Activated T-helper 1 cell treated with Interleukin-2 at 50 U/mL for 16 hours (primary cell): ENCODE data around the gene CMTM8.
"Not testable (repeated sequence)": the region's sequence is repeated elsewhere in the genome, so short reads cannot be mapped to it uniquely, and the experiment has no call there.

ENCODE experiments used
- DNase-seq: peaks from one replicate; pipeline ENCODE4 v3.0.0-alpha.2; 2020; ENCODE audit warnings: low read depth

Gene CMTM8

GRCh38 chr3:32381922-32382321 is 143.4 kb downstream of the CMTM8 start:
- DNase-seq, result no peak

GRCh38 chr3:32383136-32383711 is 144.7 kb downstream of the CMTM8 start:
- no peak for DNase-seq

DNA sequence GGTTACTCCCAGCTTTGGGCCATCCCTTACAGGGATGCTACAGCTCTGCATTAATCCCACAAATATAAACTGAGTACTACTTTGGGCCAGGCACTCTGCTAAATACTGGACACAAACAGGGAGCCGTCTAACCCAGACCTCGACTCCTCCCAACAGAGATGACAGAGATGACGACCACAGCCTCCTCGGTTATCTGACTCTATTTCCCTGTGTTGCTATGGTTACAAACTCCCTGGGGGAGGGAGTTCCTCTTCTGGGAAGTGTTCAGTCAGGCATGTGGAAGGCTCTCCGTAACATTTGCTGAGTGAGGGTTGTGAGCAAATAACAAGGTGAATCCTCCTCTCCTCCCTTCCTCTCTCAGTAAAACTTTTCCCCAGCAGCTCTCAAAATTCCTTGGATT is 146.5 kb downstream of the CMTM8 start:
- no peak for DNase-seq

DNA sequence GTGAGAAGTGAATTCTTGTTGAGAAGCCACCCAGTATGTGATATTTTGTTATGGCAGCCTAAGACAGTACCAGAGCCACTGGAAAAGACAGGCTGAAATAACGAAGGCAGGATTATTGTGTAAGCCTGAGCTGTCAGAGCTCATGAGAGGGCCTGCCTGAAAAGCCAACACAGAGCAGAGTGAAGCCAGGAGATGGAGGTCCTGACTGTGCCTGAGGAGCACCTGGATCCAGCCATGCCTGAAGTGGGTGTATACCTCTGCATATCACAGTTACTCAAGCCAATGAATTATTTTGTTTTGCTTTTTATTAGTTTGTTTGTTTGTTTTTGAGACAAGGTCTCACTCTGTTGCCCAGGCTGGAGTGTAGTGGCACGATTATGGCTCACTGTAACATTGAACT is 149.0 kb downstream of the CMTM8 start:
- no peak for DNase-seq

DNA sequence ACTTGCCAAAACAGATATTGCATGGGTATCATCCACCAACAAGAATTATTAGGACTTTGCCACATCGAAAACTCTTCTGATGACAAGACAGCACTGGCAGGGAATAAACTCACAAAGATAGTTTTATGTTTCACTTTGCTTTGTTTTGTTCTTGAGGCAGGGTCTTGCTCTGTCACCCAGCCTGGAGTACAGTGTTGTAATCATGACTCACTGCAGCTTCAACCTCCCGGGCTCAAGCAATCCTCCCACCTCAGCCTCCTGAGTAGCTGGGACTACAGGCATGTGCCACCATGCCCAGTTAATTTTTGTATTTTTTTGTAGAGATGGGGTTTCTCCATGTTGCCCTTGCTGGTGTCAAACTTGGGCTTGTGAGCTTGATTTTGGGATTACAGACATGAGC is 151.1 kb downstream of the CMTM8 start:
- DNase-seq, result not testable (repeated sequence)

GRCh38 chr3:32391643-32392535 is 153.4 kb downstream of the CMTM8 start, which contains the start of gene CMTM7:
CMTM7 (plus strand) TSS chr3:32391853; CDS start chr3:32391907, 54 bp downstream.
- peak; percentile 50 for DNase-seq

DNA sequence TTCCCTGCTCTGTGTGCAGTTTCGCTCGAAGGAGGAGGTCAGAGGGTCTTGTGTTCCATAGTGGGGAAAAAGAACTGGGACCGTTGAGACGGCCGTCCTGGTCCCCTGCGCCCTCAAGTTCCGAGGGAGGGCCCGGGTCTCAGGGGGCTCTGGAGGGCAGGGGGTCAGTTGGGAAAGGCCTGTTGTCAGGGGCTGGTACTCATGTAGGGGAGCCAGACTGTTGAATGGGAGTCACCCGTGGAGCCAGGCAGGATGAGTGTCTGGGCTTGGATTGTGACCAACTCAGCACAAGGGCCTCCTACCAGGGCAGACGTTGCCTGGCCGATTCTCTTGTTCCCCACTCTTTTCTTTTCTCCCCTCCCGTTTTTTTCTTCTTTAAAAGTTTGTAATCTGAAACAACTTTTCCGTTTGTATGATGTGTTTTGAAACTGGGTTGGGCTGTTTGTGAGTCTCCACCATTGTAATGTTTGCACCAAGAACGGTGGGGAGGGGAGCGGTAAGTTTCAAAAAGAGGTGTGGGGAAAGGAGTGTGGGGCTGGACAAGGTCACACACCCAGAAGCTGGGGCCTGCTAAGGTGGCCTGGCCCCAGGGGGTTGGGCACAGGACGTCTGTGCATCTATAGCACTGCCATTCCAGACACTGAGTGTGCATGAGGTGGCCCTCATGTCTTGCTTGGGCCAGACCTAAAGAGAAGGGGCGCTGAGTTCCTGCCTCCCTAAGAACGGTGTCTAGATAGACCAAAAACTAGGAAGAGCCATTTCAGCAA is 154.2 kb downstream of the CMTM8 start:
- peak; percentile 13 for DNase-seq

GRCh38 chr3:32395496-32395895 is 157.0 kb downstream of the CMTM8 start:
- no peak for DNase-seq

DNA sequence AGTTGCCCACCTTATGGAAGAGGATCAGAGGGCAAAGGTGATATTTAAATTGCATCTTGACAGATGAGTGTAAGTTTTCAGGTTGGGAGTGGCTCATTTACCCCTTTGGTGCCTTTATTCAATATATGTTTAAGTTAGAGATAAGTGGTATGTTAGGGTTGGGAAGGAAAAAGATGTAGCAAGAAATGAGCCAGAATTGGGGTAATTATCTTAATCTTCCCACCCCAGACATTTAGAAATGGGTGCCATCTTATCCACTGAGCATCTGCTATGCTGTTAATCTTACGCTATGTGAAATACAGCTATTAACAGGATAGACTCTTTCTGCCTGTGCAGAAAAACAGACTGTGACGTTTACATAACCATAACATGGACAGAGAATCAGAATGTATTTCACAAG is 159.5 kb downstream of the CMTM8 start:
- no peak for DNase-seq

DNA sequence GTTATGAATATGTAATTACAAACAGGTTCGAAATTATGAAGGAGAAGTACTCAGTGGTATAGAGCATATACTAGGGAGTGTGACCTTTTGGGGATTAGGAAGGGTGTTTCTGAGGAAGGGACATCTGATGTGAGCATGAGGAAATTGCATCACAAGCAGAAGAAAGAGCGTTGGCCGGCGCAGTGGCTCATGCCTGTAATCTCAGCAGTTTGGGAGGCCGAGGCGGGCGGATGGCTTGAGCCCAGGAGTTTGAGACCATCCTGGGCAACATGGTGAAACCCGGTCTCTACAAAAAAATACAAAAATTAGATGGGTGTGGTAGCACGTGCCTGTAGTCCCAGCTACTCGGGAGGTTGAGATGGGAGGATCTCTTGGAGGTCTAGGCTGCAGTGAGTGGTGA is 160.1 kb downstream of the CMTM8 start:
- no peak for DNase-seq

DNA sequence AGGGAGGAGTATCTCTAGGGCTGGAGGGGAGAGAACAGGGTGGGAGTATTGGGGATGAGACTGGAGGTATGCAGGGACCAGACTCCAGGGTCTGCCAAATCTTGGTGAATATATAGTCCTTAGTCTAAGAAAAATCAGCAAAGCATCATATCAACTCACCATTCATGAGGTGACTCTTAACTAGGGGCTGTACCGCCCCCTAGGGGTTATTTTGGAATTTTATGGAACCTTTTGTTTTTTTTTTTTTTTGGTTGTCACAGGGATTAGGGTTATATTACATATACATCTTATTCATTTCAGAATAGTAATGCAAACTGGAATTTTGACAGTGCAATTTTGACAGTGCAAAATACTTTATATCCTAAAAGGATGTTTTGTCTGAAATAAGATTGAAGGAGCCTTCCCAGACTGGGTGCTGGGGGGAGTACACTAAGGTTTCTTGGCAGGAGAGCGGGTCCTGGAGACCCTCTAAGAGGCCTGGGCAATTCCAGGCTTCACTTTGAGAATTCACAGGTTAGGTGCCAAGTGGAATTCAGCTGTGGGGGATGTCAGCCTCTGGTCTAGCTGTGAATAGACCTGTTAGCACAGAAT is 160.6 kb downstream of the CMTM8 start:
- DNase-seq, result no peak

- no peak for DNase-seq
Measured at GRCh38 chr3:32401126-32401525, 162.6 kb downstream of the CMTM8 start.

- peak; percentile 47 for DNase-seq
Measured at GRCh38 chr3:32401556-32402081, 163.1 kb downstream of the CMTM8 start.

DNA sequence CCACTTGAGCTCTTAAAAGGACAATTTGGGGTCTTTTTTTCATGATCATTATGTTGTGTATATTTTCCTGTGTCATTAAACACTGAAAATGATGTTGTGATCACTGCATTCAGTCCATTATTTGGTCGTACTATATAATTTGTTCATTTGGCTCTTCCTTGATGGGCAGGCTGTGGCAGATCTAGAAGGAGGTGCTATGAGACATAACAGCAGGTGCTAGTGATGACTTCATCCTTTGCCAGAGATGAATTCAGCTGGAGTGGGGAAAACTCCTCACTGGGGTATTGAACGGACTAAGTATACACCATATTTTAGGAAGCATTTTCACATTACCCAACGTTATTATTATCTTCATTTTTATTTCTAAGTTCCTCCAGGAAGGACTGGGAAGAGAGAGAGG is 165.2 kb downstream of the CMTM8 start:
- DNase-seq, result no peak

GRCh38 chr3:32404714-32405113 is 166.2 kb downstream of the CMTM8 start:
- DNase-seq, result no peak

GRCh38 chr3:32405155-32405554 is 166.7 kb downstream of the CMTM8 start:
- no peak for DNase-seq

- no peak for DNase-seq
Measured at GRCh38 chr3:32405711-32406323, 167.3 kb downstream of the CMTM8 start.

- DNase-seq, result no peak
Measured at GRCh38 chr3:32406486-32407408, 168.3 kb downstream of the CMTM8 start.

- DNase-seq, result no peak
Measured at GRCh38 chr3:32410367-32411246, 172.1 kb downstream of the CMTM8 start.

DNA sequence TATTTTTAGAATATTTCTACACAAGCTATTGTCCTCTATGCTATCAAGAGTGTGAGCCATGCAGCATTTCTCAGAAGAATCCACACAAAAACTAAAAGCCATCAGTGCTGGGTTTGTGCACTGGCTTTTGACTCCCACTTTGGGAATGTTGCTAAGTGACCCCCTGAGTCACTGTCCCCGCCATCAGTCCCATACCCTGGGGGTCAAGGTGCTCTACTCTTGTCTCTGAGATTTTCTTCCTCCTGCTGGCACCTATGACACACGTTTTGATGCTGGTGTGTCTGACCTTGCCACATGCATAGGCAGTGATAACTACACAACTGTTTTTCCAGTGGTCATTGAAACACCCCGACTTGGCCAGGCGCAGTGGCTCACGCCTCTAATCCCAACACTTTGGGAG is 173.0 kb downstream of the CMTM8 start:
- no peak for DNase-seq
